Measurements from ENCODE around the gene ITSN2.

- TF ChIP-seq POLR2A (IDR thresholded peaks at IDR 0.05; ENCODE audit: low read length) (no peak), GATA1 (IDR thresholded peaks at IDR 0.05; ENCODE audit: low read depth, low read length) (no peak)
Measured at GRCh38 chr2:24238158-24238557, 122.2 kb downstream of the ITSN2 start.
